ENCODE measurements around the gene NTRK3.

NTRK3 gene

DNA sequence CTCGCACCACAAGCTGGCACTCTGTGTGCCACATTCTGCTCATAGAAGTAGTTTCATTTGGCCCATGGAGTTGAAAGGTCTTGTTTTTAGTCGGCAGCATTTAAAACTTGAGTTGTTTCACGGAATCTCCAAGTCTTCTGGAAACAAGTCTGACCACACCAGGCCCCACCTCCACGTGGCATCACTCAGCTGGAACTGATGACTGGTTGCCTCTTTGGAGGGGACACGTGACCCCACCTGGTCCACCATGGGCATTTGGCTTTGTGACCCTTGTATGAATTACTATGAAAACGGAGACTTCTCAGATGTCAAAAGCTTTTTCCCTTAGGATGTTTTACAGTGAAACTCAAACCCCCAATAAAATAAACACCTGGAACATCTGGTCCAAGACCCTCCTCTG lies 74.9 kb downstream of the NTRK3 start:
- no peak overlapping the region for H2AFZ ChIP-seq (ENCODE audit: low read depth, low read length)
- H3K9me3 ChIP-seq (ENCODE audit: insufficient read depth, low read length): no peaks in the 10 kb centered on the region
- H4K20me1 ChIP-seq (ENCODE audit: insufficient read depth, low read length): peaks cover 11% of the 10 kb centered on the region
- peaks cover 29% of the 10 kb centered on the region for H3K4me1 ChIP-seq (ENCODE audit: low read length)
- peaks cover 49% of the 10 kb centered on the region for H3K27me3 ChIP-seq (ENCODE audit: low read depth, low read length)
- no peak overlapping the region for H3K9ac ChIP-seq (ENCODE audit: low read length)
- no peak overlapping the region for H3K4me3 ChIP-seq (ENCODE audit: low read length)
- H3K4me2 ChIP-seq (ENCODE audit: low read length): no peak overlapping the region
- H3K36me3 ChIP-seq (replicated peaks; ENCODE audit: low read depth, low read length): no peaks in the 10 kb centered on the region
- H3K79me2 ChIP-seq (ENCODE audit: low read length): no peaks in the 10 kb centered on the region
- H3K27ac ChIP-seq (ENCODE audit: low read length): no peak overlapping the region
- no peak for TF ChIP-seq EZH2phosphoT487 (IDR thresholded peaks at IDR 0.05; ENCODE audit: low read depth)
- TF ChIP-seq, protein P1, sequence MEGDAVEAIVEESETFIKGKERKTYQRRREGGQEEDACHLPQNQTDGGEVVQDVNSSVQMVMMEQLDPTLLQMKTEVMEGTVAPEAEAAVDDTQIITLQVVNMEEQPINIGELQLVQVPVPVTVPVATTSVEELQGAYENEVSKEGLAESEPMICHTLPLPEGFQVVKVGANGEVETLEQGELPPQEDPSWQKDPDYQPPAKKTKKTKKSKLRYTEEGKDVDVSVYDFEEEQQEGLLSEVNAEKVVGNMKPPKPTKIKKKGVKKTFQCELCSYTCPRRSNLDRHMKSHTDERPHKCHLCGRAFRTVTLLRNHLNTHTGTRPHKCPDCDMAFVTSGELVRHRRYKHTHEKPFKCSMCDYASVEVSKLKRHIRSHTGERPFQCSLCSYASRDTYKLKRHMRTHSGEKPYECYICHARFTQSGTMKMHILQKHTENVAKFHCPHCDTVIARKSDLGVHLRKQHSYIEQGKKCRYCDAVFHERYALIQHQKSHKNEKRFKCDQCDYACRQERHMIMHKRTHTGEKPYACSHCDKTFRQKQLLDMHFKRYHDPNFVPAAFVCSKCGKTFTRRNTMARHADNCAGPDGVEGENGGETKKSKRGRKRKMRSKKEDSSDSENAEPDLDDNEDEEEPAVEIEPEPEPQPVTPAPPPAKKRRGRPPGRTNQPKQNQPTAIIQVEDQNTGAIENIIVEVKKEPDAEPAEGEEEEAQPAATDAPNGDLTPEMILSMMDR (IDR thresholded peaks at IDR 0.05; ENCODE audit: low read depth, low read length): no peak

DNA sequence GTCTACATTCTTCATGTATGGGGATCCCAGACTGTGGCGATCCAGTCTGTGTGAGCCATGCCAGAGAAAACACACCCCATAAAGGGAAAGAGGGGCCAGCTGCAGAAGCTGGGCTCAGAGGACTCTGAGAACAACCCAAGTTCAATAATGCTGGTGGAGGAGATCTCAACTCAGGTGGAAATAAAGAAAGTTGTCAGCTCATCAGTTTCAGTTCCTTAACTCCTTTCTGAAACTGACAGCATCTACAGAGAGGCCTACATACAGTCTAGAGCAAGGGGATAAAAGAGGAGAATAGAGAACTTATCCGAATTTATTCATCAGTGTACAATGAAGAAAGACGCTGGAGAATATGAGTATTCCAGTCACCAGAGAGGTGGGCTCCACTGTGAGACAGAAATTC lies 77.0 kb downstream of the NTRK3 start:
- TF ChIP-seq, protein P1 (IDR thresholded peaks at IDR 0.05; ENCODE audit: low read depth, low read length): no peak
- no peak for TF ChIP-seq EZH2phosphoT487 (IDR thresholded peaks at IDR 0.05; ENCODE audit: low read depth)
- peaks cover 35% of the 10 kb centered on the region for H3K4me1 ChIP-seq (ENCODE audit: low read length)
- peaks cover 11% of the 10 kb centered on the region for H4K20me1 ChIP-seq (ENCODE audit: insufficient read depth, low read length)
- H3K9me3 ChIP-seq (ENCODE audit: insufficient read depth, low read length): no peaks in the 10 kb centered on the region
- H2AFZ ChIP-seq (ENCODE audit: low read depth, low read length): no peak overlapping the region
- H3K27ac ChIP-seq (ENCODE audit: low read length): peak overlapping the region; percentile 40
- no peaks in the 10 kb centered on the region for H3K79me2 ChIP-seq (ENCODE audit: low read length)
- H3K4me3 ChIP-seq (ENCODE audit: low read length): peak overlapping the region; percentile 49
- peak overlapping the region; percentile 14; the same call in 1 of the 2 replicates for H3K9ac ChIP-seq (ENCODE audit: low read length)
- peak overlapping the region; percentile 81 for H3K4me2 ChIP-seq (ENCODE audit: low read length)
- no peaks in the 10 kb centered on the region for H3K36me3 ChIP-seq (replicated peaks; ENCODE audit: low read depth, low read length)
- peaks cover 35% of the 10 kb centered on the region for H3K27me3 ChIP-seq (ENCODE audit: low read depth, low read length)

DNA sequence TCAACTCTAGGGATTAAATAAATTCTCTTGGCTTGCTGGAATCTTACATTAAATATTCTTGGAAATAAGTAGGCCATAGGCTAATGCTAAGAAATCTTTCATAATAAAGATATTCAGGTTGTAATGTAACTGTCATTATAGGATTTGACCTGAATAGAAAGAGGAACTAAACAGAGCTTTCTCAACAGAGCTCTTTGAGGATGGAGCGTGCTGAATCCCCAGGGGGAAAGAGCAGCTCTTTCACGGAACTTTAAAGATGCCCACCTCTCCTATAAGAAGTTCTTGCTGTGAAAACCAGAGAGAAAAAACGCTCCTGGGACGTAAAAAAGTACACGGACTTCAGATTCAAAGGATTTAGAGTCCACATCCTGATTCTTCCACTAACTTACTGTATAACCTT lies 77.9 kb downstream of the NTRK3 start:
- Histone ChIP-seq H3K4me3 (ENCODE audit: low read length) (peak overlapping the region; percentile 49), H3K4me2 (ENCODE audit: low read length) (peak overlapping the region; percentile 81), H3K27ac (ENCODE audit: low read length) (peak overlapping the region; percentile 40; the same call in 1 of the 2 replicates), H3K27me3 (ENCODE audit: low read depth, low read length) (peaks cover 25% of the 10 kb centered on the region), H2AFZ (ENCODE audit: low read depth, low read length) (no peak overlapping the region), H3K9me3 (ENCODE audit: insufficient read depth, low read length) (no peaks in the 10 kb centered on the region), H3K9ac (ENCODE audit: low read length) (no peak overlapping the region), H3K79me2 (ENCODE audit: low read length) (no peaks in the 10 kb centered on the region), H3K36me3 (replicated peaks; ENCODE audit: low read depth, low read length) (no peaks in the 10 kb centered on the region), H4K20me1 (ENCODE audit: insufficient read depth, low read length) (peaks cover 11% of the 10 kb centered on the region), H3K4me1 (ENCODE audit: low read length) (peaks cover 44% of the 10 kb centered on the region)
- TF ChIP-seq EZH2phosphoT487 (IDR thresholded peaks at IDR 0.05; ENCODE audit: low read depth): no peak
- TF ChIP-seq, protein P1 (IDR thresholded peaks at IDR 0.05; ENCODE audit: low read depth, low read length): no peak

DNA sequence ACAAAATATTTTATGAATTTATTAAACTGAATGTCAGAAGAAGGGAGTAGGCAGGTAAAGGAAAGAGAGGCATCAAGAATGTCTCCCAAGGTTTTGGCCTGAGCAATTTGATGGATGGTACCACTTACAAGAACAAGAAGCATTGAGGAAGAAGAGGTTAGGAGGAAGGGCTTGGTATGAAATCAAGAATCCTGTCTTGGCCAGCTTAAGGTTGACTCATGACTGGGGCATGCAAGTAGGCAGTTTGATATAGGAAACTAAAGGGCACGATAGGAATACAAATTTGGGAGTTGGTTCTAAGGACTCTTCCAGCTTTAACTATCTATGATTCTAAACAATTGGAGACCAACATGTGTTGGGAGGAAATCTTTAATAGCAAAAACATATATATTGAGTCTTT lies 79.1 kb downstream of the NTRK3 start:
- H3K79me2 ChIP-seq (ENCODE audit: low read length): no peaks in the 10 kb centered on the region
- H3K27me3 ChIP-seq (ENCODE audit: low read depth, low read length): peaks cover 24% of the 10 kb centered on the region
- no peak overlapping the region for H3K4me3 ChIP-seq (ENCODE audit: low read length)
- no peaks in the 10 kb centered on the region for H3K36me3 ChIP-seq (replicated peaks; ENCODE audit: low read depth, low read length)
- no peak overlapping the region for H2AFZ ChIP-seq (ENCODE audit: low read depth, low read length)
- no peaks in the 10 kb centered on the region for H3K9me3 ChIP-seq (ENCODE audit: insufficient read depth, low read length)
- H3K4me2 ChIP-seq (ENCODE audit: low read length): no peak overlapping the region
- TF ChIP-seq, protein P1 (IDR thresholded peaks at IDR 0.05; ENCODE audit: low read depth, low read length): no peak
- no peak for TF ChIP-seq EZH2phosphoT487 (IDR thresholded peaks at IDR 0.05; ENCODE audit: low read depth)
- H3K9ac ChIP-seq (ENCODE audit: low read length): no peak overlapping the region
- no peak overlapping the region for H3K27ac ChIP-seq (ENCODE audit: low read length)
- H4K20me1 ChIP-seq (ENCODE audit: insufficient read depth, low read length): peaks cover 11% of the 10 kb centered on the region
- H3K4me1 ChIP-seq (ENCODE audit: low read length): peaks cover 56% of the 10 kb centered on the region
